NCI-H1048 (cell line): Measurements from ENCODE around the gene ABCC6.
"Not testable (repeated sequence)": the region's sequence is repeated elsewhere in the genome, so short reads cannot be mapped to it uniquely, and the experiment has no call there.

Experiments used
- DNase-seq: peaks from one replicate; lab custom pipeline; 2025; lab: John Stamatoyannopoulos, UW

ABCC6 gene

GRCh38 chr16:16112450-16113053, 110.7 kb downstream of the ABCC6 start:
- DNase-seq: no peak

GRCh38 chr16:16111639-16112038, 111.7 kb downstream of the ABCC6 start:
- no peak for DNase-seq

GRCh38 chr16:16110111-16110490, 113.2 kb downstream of the ABCC6 start:
- DNase-seq: no peak

- DNase-seq: no peak
These were observed 113.7 kb downstream of the ABCC6 start for GRCh38 chr16:16109453-16110110.

GRCh38 chr16:16108759-16109158, 114.5 kb downstream of the ABCC6 start:
- no peak for DNase-seq

- DNase-seq: no peak
These were observed 115.5 kb downstream of the ABCC6 start for GRCh38 chr16:16107839-16108238.

GRCh38 chr16:16106466-16106865, 116.8 kb downstream of the ABCC6 start:
- no peak for DNase-seq

- DNase-seq: no peak
These were observed 117.6 kb downstream of the ABCC6 start for GRCh38 chr16:16105646-16106045.

- DNase-seq: not testable (repeated sequence)
These were observed 118.5 kb downstream of the ABCC6 start for GRCh38 chr16:16104804-16105141.

GRCh38 chr16:16104132-16104803, 119.0 kb downstream of the ABCC6 start:
- not testable (repeated sequence) for DNase-seq

GRCh38 chr16:16102738-16103137, 120.6 kb downstream of the ABCC6 start:
- DNase-seq: no peak

GRCh38 chr16:16101585-16101984, 121.7 kb downstream of the ABCC6 start:
- no peak for DNase-seq

- no peak for DNase-seq
These were observed 122.7 kb downstream of the ABCC6 start for GRCh38 chr16:16100631-16101030.

GRCh38 chr16:16099320-16099719, 124.0 kb downstream of the ABCC6 start:
- no peak for DNase-seq
